Measurements from ENCODE around the gene KIF17.

GRCh38 chr1:20703124-20703756 is 14.6 kb downstream of the KIF17 start:
- TF ChIP-seq CTCF (IDR thresholded peaks at IDR 0.05), result no peak
- no peak for TF ChIP-seq POLR2A (IDR thresholded peaks at IDR 0.05)
- TF ChIP-seq POLR2AphosphoS5 (IDR thresholded peaks at IDR 0.05; ENCODE audit: insufficient read depth in 1 of 2, low read depth in 1 of 2), result no peak
